ENCODE measurements around the gene TOMM22. TPM values are rescaled to one million over a fixed set of nuclear protein-coding genes. Genes with fewer than 3 reads are reported as not detected.

TOMM22 gene
- total and polyA plus RNA-seq, 8 donors = 11.6 to 35.8 (median 27.4) TPM

DNA sequence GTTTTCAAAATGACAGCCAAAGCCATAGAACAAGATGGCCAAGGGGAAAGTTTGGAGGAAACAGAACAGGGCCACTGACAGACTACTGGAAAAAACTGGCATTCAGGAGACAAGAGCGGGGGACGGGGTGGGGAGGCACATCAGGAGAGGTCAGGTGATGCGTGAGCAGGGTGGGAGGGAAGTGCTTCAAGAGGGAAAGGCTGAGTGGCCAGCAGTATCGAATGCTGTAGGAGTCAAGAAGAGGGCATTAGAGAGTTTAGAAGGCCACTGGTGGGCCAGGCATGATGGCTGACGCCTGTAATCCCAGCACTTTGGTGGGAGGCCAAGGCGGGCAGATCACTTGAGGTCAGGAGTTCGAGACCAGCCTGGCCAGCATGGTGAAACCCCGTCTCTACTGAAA lies 32.2 kb downstream of the TOMM22 start:
- TF ChIP-seq, protein P1, sequence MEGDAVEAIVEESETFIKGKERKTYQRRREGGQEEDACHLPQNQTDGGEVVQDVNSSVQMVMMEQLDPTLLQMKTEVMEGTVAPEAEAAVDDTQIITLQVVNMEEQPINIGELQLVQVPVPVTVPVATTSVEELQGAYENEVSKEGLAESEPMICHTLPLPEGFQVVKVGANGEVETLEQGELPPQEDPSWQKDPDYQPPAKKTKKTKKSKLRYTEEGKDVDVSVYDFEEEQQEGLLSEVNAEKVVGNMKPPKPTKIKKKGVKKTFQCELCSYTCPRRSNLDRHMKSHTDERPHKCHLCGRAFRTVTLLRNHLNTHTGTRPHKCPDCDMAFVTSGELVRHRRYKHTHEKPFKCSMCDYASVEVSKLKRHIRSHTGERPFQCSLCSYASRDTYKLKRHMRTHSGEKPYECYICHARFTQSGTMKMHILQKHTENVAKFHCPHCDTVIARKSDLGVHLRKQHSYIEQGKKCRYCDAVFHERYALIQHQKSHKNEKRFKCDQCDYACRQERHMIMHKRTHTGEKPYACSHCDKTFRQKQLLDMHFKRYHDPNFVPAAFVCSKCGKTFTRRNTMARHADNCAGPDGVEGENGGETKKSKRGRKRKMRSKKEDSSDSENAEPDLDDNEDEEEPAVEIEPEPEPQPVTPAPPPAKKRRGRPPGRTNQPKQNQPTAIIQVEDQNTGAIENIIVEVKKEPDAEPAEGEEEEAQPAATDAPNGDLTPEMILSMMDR (IDR thresholded peaks at IDR 0.05) = no peak
- H3K9me3 ChIP-seq = no peaks in the 10 kb centered on the region
- H3K27ac ChIP-seq = no peak overlapping the region
- intact Hi-C loops (cut with DNase I) = no loop called here
- H3K27me3 ChIP-seq = no peaks in the 10 kb centered on the region
- ATAC-seq = no peak
- WGBS, 2 donors = 94% methylated on average over 7 to 8 of the region's 8 CpGs
- no peak for DNase-seq
- FAIRE-seq = no peak
- peaks cover 0 to 15% (median 5%) of the 10 kb centered on the region in 3 donors for H3K36me3 ChIP-seq
- peaks cover 0 to 14% (median 12%) of the 10 kb centered on the region in 3 donors for H3K4me1 ChIP-seq
- no peak overlapping the region for H3K4me3 ChIP-seq

DNA sequence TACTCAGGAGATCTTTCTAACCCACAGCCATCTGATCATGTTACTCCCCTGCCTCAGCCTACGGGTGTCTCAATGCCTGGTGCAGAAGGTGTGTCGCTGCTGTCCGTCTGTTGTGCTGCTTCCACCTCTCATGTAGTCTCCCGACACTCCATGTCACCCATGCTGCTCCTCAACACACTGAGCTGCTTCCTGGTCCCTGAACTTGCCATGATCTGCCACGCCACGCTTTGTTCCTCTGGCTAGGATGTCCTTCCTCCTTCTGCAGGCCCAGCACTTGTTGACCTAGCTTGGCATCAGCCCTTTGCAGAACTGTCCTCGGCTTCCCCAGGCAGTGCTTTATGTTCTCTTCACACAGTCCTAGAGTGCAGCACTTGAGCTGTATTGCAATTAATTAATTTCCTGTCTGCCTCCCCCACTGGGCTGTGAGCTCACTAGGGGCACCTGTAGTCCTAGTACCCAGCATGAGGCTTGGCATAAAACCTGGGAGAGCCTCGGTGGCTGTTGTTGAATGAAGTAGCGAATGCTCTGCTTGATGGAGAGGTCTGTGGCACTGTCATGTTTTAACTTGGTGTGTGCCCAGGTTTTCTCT lies 33.5 kb downstream of the TOMM22 start:
- intact Hi-C loops (cut with DNase I) = no loop called here
- TF ChIP-seq, protein P1 (IDR thresholded peaks at IDR 0.05) = no peak
- H3K4me3 ChIP-seq = no peak overlapping the region
- no peaks in the 10 kb centered on the region for H3K27me3 ChIP-seq
- FAIRE-seq (no peak), ATAC-seq (peak in 1 of 4 donors; percentile 15), DNase-seq (no peak)
- H3K27ac ChIP-seq = no peak overlapping the region
- no peaks in the 10 kb centered on the region for H3K9me3 ChIP-seq
- peaks cover 0 to 15% (median 8%) of the 10 kb centered on the region in 3 donors for H3K4me1 ChIP-seq
- 82 to 88% methylated on average over 9 of the region's 9 CpGs for WGBS, 2 donors
- peaks cover 0 to 15% (median 5%) of the 10 kb centered on the region in 3 donors for H3K36me3 ChIP-seq

DNA sequence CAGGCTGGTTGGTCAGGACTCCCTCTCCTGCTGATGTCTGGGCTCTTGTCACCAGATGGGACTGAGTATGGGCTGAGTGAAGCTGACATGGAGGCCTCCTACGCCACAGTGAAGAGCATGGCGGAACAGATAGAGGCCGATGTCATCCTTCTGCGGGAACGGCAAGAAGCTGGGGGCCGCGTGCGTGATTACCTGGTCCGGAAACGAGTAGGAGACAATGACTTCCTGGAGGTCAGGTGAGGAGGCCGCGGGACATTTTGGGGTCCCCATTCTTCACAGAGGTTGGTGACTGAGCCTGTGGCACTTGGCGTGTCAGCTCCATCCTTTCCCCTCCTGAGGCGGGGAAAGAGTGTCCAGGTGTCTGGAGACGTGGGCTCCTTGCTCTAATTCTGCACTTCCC lies 34.1 kb downstream of the TOMM22 start:
- ATAC-seq (no peak), DNase-seq (no peak), FAIRE-seq (no peak)
- Histone ChIP-seq H3K27me3 (no peaks in the 10 kb centered on the region), H3K4me1 (peaks cover 0 to 15% (median 8%) of the 10 kb centered on the region in 3 donors), H3K27ac (no peak overlapping the region), H3K9me3 (no peaks in the 10 kb centered on the region), H3K36me3 (peaks cover 0 to 15% (median 5%) of the 10 kb centered on the region in 3 donors), H3K4me3 (no peak overlapping the region)
- intact Hi-C loops (cut with DNase I) = no loop called here
- 91 to 95% methylated on average over 15 of the region's 15 CpGs for WGBS, 2 donors
- TF ChIP-seq, protein P1 (IDR thresholded peaks at IDR 0.05) = no peak

DNA sequence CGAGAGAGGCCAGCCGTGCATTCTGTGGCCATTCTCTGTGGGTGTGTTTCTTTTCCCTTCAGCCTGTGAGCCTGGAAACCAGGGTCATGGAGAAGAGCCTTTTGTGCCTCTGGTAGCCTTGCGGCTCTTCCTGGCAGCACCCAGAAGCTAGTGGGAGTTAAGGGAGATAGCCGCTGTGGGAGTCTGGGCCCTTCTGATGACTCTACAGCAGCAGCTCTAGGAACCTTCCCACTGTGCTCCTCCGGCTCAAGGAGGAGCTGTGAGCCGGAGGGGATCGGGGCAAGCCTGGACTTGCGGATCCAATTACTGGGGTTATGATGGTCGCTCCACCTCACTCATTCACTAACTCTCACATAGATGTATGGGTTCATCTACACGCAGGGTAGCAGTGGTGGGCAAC lies 34.5 kb downstream of the TOMM22 start:
- no peak overlapping the region for H3K27ac ChIP-seq
- intact Hi-C loops (cut with DNase I) = no loop called here
- H3K4me3 ChIP-seq = no peak overlapping the region
- H3K4me1 ChIP-seq = peaks cover 0 to 15% (median 8%) of the 10 kb centered on the region in 3 donors
- H3K27me3 ChIP-seq = no peaks in the 10 kb centered on the region
- H3K9me3 ChIP-seq = no peaks in the 10 kb centered on the region
- FAIRE-seq = no peak
- peaks cover 0 to 16% (median 5%) of the 10 kb centered on the region in 3 donors for H3K36me3 ChIP-seq
- TF ChIP-seq, protein P1 (IDR thresholded peaks at IDR 0.05) = no peak
- WGBS, 2 donors = 96% methylated on average over 10 of the region's 10 CpGs
- no peak for DNase-seq
- no peak for ATAC-seq

DNA sequence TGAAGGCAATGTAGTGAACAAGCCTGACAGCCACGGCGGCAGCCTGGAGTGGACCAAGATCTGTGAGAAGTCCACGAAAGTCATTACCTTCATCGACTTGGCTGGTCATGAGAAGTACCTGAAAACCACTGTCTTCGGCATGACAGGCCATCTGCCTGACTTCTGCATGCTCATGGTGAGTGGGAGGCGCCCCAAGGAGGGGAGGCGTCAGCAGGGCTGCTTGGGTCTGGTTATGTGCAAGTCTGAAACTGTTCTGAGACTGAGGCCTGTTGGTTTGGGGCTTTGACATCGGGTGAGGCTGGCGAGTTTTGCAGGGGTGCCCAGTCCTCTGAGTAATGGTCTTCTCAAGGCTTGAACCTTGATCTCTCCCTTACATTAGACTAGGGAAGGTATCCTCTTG lies 35.1 kb downstream of the TOMM22 start:
- peaks cover 0 to 21% (median 5%) of the 10 kb centered on the region in 3 donors for H3K36me3 ChIP-seq
- FAIRE-seq (no peak), DNase-seq (no peak), ATAC-seq (no peak)
- TF ChIP-seq, protein P1 (IDR thresholded peaks at IDR 0.05) = no peak
- WGBS, 2 donors = 92 to 93% methylated on average over 9 of the region's 9 CpGs
- intact Hi-C loops (cut with DNase I) = no loop called here
- no peaks in the 10 kb centered on the region for H3K27me3 ChIP-seq
- no peak overlapping the region for H3K27ac ChIP-seq
- no peak overlapping the region for H3K4me3 ChIP-seq
- no peaks in the 10 kb centered on the region for H3K9me3 ChIP-seq
- H3K4me1 ChIP-seq = peaks cover 0 to 15% (median 8%) of the 10 kb centered on the region in 3 donors

All from pancreas (tissue), 10 donors.